ENCODE measurements around the gene CACNA1S. TPM values are rescaled to one million over a fixed set of nuclear protein-coding genes. Genes with fewer than 3 reads are reported as not detected.

The CACNA1S gene
- total RNA-seq, 1 donor from 2014 or later, result 0.08 TPM

DNA sequence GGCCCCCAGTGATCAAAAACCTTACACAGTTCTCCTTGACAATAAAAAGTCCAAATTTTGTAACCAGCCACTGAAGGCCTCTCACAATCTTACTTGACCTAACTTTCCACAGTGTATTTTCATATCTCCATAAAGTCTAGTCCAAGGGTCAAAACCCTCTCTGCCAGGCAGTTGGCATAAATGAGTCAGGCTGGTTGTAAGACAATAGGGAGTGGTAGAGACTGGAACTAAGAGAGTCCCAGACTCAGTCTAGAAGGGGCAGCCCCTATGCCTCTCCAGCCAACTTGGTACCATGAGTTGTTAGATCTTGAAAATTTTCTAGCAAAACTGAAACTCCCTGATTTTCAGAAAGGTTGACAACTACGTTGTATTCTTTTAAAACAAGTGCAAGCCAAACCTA, 109.7 kb downstream of the CACNA1S start:
- Mint-ChIP-seq H3K9me3 (ENCODE audit: unreplicated experiment) (no peaks in the 10 kb centered on the region), H3K27ac (ENCODE audit: unreplicated experiment) (no peak overlapping the region), H3K4me1 (ENCODE audit: unreplicated experiment) (peaks cover 7% of the 10 kb centered on the region), H3K27me3 (ENCODE audit: unreplicated experiment) (peaks cover 6% of the 10 kb centered on the region), H3K4me3 (ENCODE audit: unreplicated experiment) (no peak overlapping the region), H3K36me3 (ENCODE audit: low read depth, unreplicated experiment) (peaks cover 15% of the 10 kb centered on the region)
- TF ChIP-seq, protein P1, sequence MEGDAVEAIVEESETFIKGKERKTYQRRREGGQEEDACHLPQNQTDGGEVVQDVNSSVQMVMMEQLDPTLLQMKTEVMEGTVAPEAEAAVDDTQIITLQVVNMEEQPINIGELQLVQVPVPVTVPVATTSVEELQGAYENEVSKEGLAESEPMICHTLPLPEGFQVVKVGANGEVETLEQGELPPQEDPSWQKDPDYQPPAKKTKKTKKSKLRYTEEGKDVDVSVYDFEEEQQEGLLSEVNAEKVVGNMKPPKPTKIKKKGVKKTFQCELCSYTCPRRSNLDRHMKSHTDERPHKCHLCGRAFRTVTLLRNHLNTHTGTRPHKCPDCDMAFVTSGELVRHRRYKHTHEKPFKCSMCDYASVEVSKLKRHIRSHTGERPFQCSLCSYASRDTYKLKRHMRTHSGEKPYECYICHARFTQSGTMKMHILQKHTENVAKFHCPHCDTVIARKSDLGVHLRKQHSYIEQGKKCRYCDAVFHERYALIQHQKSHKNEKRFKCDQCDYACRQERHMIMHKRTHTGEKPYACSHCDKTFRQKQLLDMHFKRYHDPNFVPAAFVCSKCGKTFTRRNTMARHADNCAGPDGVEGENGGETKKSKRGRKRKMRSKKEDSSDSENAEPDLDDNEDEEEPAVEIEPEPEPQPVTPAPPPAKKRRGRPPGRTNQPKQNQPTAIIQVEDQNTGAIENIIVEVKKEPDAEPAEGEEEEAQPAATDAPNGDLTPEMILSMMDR (IDR thresholded peaks at IDR 0.05; ENCODE audit: unreplicated experiment), result no peak
- DNase-seq (ENCODE audit: low spot score), result no peak

DNA sequence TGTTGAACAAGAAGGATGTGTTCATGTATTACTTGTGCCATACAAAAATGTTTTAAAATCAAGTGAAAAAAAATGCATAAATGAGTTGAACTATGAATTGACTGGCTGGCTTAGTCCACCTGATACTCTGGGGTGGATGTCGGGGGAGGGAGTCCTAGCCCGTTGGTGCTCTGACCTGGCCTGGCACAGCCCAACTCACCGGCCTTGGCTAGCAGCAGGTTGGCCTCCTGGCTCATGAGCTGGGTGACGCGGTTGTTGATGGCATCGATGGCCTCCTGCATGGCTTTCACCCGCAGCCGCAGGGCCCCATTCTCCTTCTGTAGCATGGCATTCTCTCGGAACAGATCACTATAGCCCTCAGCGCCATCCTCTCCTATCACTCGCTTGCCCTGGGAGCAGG, 110.3 kb downstream of the CACNA1S start:
- TF ChIP-seq, protein P1 (IDR thresholded peaks at IDR 0.05; ENCODE audit: unreplicated experiment), result no peak
- H3K9me3 Mint-ChIP-seq (ENCODE audit: unreplicated experiment), result no peaks in the 10 kb centered on the region
- peaks cover 11% of the 10 kb centered on the region for H3K4me1 Mint-ChIP-seq (ENCODE audit: unreplicated experiment)
- no peak for DNase-seq (ENCODE audit: low spot score)
- peaks cover 6% of the 10 kb centered on the region for H3K27me3 Mint-ChIP-seq (ENCODE audit: unreplicated experiment)
- peaks cover 15% of the 10 kb centered on the region for H3K36me3 Mint-ChIP-seq (ENCODE audit: low read depth, unreplicated experiment)
- no peak overlapping the region for H3K4me3 Mint-ChIP-seq (ENCODE audit: unreplicated experiment)
- H3K27ac Mint-ChIP-seq (ENCODE audit: unreplicated experiment), result no peak overlapping the region

DNA sequence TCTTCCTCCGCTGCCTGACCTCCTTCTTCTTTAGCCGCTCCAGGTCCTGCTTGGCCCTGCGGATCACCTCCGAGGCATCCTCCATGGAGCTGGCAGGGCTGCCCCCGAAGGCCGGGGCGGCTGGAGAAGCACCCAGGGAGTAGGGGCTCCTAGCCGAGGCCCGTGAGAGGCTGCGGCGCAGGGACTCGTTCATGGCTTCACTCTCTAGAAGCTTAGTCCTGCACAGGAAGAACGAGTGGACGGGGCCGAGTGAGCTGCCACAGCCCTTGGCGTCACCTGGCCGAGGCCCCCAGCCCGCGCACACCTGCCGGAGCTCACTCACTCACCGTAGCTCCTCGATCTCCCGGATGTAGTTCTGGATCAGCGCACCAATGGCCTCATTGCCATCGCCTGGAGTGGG, 111.8 kb downstream of the CACNA1S start:
- H3K4me1 Mint-ChIP-seq (ENCODE audit: unreplicated experiment), result peaks cover 14% of the 10 kb centered on the region
- H3K27ac Mint-ChIP-seq (ENCODE audit: unreplicated experiment), result no peak overlapping the region
- no peak for DNase-seq (ENCODE audit: low spot score)
- peaks cover 15% of the 10 kb centered on the region for H3K36me3 Mint-ChIP-seq (ENCODE audit: low read depth, unreplicated experiment)
- peaks cover 8% of the 10 kb centered on the region for H3K27me3 Mint-ChIP-seq (ENCODE audit: unreplicated experiment)
- TF ChIP-seq, protein P1 (IDR thresholded peaks at IDR 0.05; ENCODE audit: unreplicated experiment), result no peak
- H3K4me3 Mint-ChIP-seq (ENCODE audit: unreplicated experiment), result no peak overlapping the region
- no peaks in the 10 kb centered on the region for H3K9me3 Mint-ChIP-seq (ENCODE audit: unreplicated experiment)

DNA sequence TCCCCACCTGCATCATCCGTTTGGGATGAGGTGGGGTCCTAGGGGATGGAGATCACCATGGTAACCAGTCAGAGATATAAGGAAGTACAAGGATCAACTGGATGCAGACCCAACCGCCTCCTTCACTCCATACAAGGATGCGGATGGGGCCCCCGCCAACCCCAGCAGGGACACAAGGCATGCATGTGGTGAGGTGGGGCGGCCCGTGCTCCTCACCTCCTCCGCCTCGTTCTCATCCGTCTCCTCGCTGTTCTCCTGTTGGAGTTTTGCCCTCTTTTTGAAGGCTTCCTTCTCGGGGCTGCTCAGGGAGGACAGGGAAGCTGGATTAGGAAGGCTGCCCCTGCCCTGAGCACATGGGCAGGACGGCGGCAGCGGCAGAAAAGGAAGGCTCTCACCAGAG, 112.6 kb downstream of the CACNA1S start:
- Mint-ChIP-seq H3K27ac (ENCODE audit: unreplicated experiment) (no peak overlapping the region), H3K4me1 (ENCODE audit: unreplicated experiment) (peaks cover 14% of the 10 kb centered on the region)
- TF ChIP-seq, protein P1 (IDR thresholded peaks at IDR 0.05; ENCODE audit: unreplicated experiment), result no peak

DNA sequence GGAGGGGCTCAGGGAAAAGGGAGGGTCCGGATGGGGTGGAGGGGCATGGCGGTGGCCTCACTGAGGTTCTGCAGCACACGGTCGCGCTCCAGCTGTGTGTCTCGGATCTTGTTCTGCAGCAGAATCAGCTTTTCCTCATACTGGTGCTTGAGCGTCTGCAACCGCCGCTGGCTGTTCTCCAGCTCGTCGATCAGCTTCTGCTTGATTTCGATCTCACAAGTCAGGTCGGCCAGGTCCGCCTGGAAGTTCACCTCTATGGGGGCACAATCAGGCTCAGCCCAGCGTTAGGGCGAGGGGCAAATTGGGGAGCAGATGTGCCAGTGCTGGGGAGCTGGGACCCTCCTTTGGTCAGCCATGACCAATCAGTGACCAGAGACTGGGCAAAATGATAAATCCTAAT, 113.9 kb downstream of the CACNA1S start:
- TF ChIP-seq, protein P1 (IDR thresholded peaks at IDR 0.05; ENCODE audit: unreplicated experiment), result no peak
- peak overlapping the region; percentile 45 for H3K4me3 Mint-ChIP-seq (ENCODE audit: unreplicated experiment)
- DNase-seq (ENCODE audit: low spot score), result no peak
- peaks cover 15% of the 10 kb centered on the region for H3K36me3 Mint-ChIP-seq (ENCODE audit: low read depth, unreplicated experiment)
- H3K9me3 Mint-ChIP-seq (ENCODE audit: unreplicated experiment), result no peaks in the 10 kb centered on the region
- H3K4me1 Mint-ChIP-seq (ENCODE audit: unreplicated experiment), result peaks cover 14% of the 10 kb centered on the region
- peak overlapping the region; percentile 5 for H3K27ac Mint-ChIP-seq (ENCODE audit: unreplicated experiment)
- H3K27me3 Mint-ChIP-seq (ENCODE audit: unreplicated experiment), result peaks cover 8% of the 10 kb centered on the region

More for the DNA sequence above, 112.6 kb downstream of the CACNA1S start:
- H3K4me3 Mint-ChIP-seq (ENCODE audit: unreplicated experiment), result no peak overlapping the region
- no peaks in the 10 kb centered on the region for H3K9me3 Mint-ChIP-seq (ENCODE audit: unreplicated experiment)
- DNase-seq (ENCODE audit: low spot score), result no peak
- peaks cover 8% of the 10 kb centered on the region for H3K27me3 Mint-ChIP-seq (ENCODE audit: unreplicated experiment)
- H3K36me3 Mint-ChIP-seq (ENCODE audit: low read depth, unreplicated experiment), result peaks cover 15% of the 10 kb centered on the region
